GM23338 (cell line): ENCODE results near the gene SEC63. TPM values are rescaled to one million over a fixed set of nuclear protein-coding genes. Genes with fewer than 3 reads are reported as not detected.

ENCODE experiments used
- ATAC-seq: fragments of 200-7000 bp; cut with Tn5 transposase; 3 replicates; pipeline ENCODE4 v1.9.1; 2020
- DNase-seq: peaks from one replicate; pipeline ENCODE4 v3.0.0-alpha.2; 2015; ENCODE audit warnings: low spot score
- H2AFZ ChIP-seq: fragments of 200-600 bp; sonication (generic); 2 replicates; pipeline ENCODE4 v1.8.0; 2016; ENCODE audit warnings: antibody characterized with exemption, mild to moderate bottlenecking, moderate library complexity
- H3F3A ChIP-seq: fragments of 200-600 bp; sonication (generic); replicated peaks from 2 replicates; pipeline ENCODE4 v1.8.0; 2017; ENCODE audit warnings: antibody characterized with exemption, mixed run types, low read depth
- H3K27ac ChIP-seq: fragments of 200-600 bp; sonication (generic); 2 replicates; pipeline ENCODE4 v1.6.1; 2016; ENCODE audit warnings: low read depth
- H3K27me3 ChIP-seq: fragments of 200-600 bp; sonication (generic); 2 replicates; pipeline ENCODE4 v1.8.0; 2016; ENCODE audit warnings: mild to moderate bottlenecking, mixed run types, moderate library complexity; ENCODE audit not compliant: insufficient read depth
- H3K36me3 ChIP-seq: fragments of 200-600 bp; sonication (generic); 2 replicates; pipeline ENCODE4 v1.8.0; 2016; ENCODE audit warnings: mild to moderate bottlenecking; ENCODE audit not compliant: insufficient read depth
- H3K4me1 ChIP-seq: fragments of 200-600 bp; sonication (generic); 2 replicates; pipeline ENCODE4 v1.8.0; 2016; ENCODE audit warnings: mild to moderate bottlenecking, moderate library complexity; ENCODE audit not compliant: insufficient read depth
- H3K4me2 ChIP-seq: fragments of 200-600 bp; sonication (generic); 2 replicates; pipeline ENCODE4 v1.7.1; 2017; ENCODE audit warnings: mixed run types
- H3K4me3 ChIP-seq: fragments of 200-600 bp; sonication (generic); 2 replicates; pipeline ENCODE4 v1.6.1; 2016; ENCODE audit warnings: mixed run types
- H3K79me2 ChIP-seq: fragments of 200-600 bp; sonication (generic); replicated peaks from 2 replicates; pipeline ENCODE4 v1.8.0; 2017; ENCODE audit warnings: mild to moderate bottlenecking; ENCODE audit not compliant: insufficient read depth
- H3K9me2 ChIP-seq: fragments of 200-600 bp; sonication (generic); 2 replicates; pipeline ENCODE4 v1.8.0; 2017; ENCODE audit not compliant: insufficient read depth
- H4K20me1 ChIP-seq: fragments of 200-600 bp; sonication (generic); replicated peaks from 2 replicates; pipeline ENCODE4 v1.8.0; 2017; ENCODE audit warnings: mild to moderate bottlenecking; ENCODE audit not compliant: insufficient read depth
- H3K27ac Mint-ChIP-seq: 2 replicates; pipeline ENCODE4 v1.8.0; 2020; ENCODE audit warnings: inconsistent platforms, mild to moderate bottlenecking, moderate library complexity, mixed read lengths
- H3K27me3 Mint-ChIP-seq: 3 replicates; pipeline ENCODE4 v1.8.0; 2022; ENCODE audit warnings: low read depth, mild to moderate bottlenecking, moderate library complexity, mixed read lengths, inconsistent platforms; ENCODE audit not compliant: insufficient read depth, poor library complexity
- H3K36me3 Mint-ChIP-seq: 3 replicates; pipeline ENCODE4 v1.8.0; 2021; ENCODE audit warnings: low read depth, mild to moderate bottlenecking, inconsistent platforms, moderate library complexity, mixed read lengths
- H3K4me1 Mint-ChIP-seq: 3 replicates; pipeline ENCODE4 v1.8.0; 2020; ENCODE audit warnings: mild to moderate bottlenecking, inconsistent platforms, mixed read lengths
- H3K4me3 Mint-ChIP-seq: 3 replicates; pipeline ENCODE4 v1.8.0; 2021; ENCODE audit warnings: moderate library complexity, mild to moderate bottlenecking, inconsistent platforms, mixed read lengths
- H3K9me3 Mint-ChIP-seq: 3 replicates; pipeline ENCODE4 v1.8.0; 2020; ENCODE audit warnings: moderate library complexity, mild to moderate bottlenecking, inconsistent platforms, mixed read lengths
- CREB1 ChIP-seq: fragments of 250-450 bp; sonication (Bioruptor Pico); IDR thresholded peaks from 2 replicates; pipeline ENCODE4 v1.5.0; 2020; ENCODE audit warnings: low read depth, mild to moderate bottlenecking, moderate library complexity
- EZH2 ChIP-seq: fragments of 200-600 bp; sonication (generic); IDR thresholded peaks from one replicate; pipeline ENCODE4 v1.8.0; 2017; ENCODE audit warnings: antibody characterized with exemption, mild to moderate bottlenecking, low read depth; ENCODE audit not compliant: unreplicated experiment
- EZH2phosphoT487 ChIP-seq: fragments of 200-600 bp; sonication (generic); IDR thresholded peaks from one replicate; pipeline ENCODE4 v1.8.1; 2018; ENCODE audit warnings: antibody characterized with exemption; ENCODE audit not compliant: unreplicated experiment
- JUNB ChIP-seq: IDR thresholded peaks from one replicate; pipeline ENCODE4 v1.6.1; 2016; ENCODE audit warnings: antibody characterized with exemption; ENCODE audit not compliant: unreplicated experiment
- NANOG ChIP-seq: IDR thresholded peaks from 2 replicates; pipeline ENCODE4 v1.6.1; 2016; ENCODE audit warnings: antibody characterized with exemption, borderline replicate concordance
- POLR2AphosphoS5 ChIP-seq: IDR thresholded peaks from 2 replicates; pipeline ENCODE4 v1.6.1; 2016; ENCODE audit warnings: antibody characterized with exemption, low read depth
- STAT1 ChIP-seq: IDR thresholded peaks from one replicate; pipeline ENCODE4 v1.6.1; 2016; ENCODE audit warnings: antibody characterized with exemption; ENCODE audit not compliant: unreplicated experiment
- ZNF114 ChIP-seq: fragments of 250-450 bp; sonication (Bioruptor Pico); IDR thresholded peaks from 2 replicates; pipeline ENCODE4 v1.5.0; 2020; ENCODE audit warnings: mild to moderate bottlenecking, moderate library complexity
- ZNF331 ChIP-seq: fragments of 250-450 bp; sonication (Bioruptor Pico); IDR thresholded peaks from 2 replicates; pipeline ENCODE4 v1.5.0; 2020; ENCODE audit warnings: low read depth, mild to moderate bottlenecking, moderate library complexity
- polyA plus RNA-seq: library from polyadenylated mRNA; unstranded; fragments of >200 nt; fragmentation: Nextera tagmentation; extraction: Ambion mirVana; gene quantifications from 2 replicates; pipeline ENCODE4 v1.2.1, GENCODE V29; 2016
- total RNA-seq: library from RNA; depleted of rRNA; stranded (reverse); fragments of >200 nt; shearing (Covaris generic); gene quantifications from 2 replicates; pipeline ENCODE4 v1.2.3, GENCODE V29; 2014
- TF ChIP-seq, protein P1 (sequence below), 2 experiments: fragments of 200-600 bp in 1 of 2; sonication (generic) in 1 of 2; conservative IDR thresholded peaks; 2 replicates each; pipeline versions ENCODE4 v1.5.1 to v1.6.1; 2016 to 2017; ENCODE audit warnings: antibody characterized with exemption in 2 of 2, low read depth in 2 of 2, mild to moderate bottlenecking in 2 of 2, moderate library complexity in 1 of 2
- TF ChIP-seq, protein P2 (sequence below): IDR thresholded peaks from 2 replicates; pipeline ENCODE4 v1.6.1; 2016; ENCODE audit warnings: antibody characterized with exemption
- TF ChIP-seq, protein P3 (sequence below): fragments of 250-450 bp; sonication (Bioruptor Pico); IDR thresholded peaks from 2 replicates; pipeline ENCODE4 v1.5.0; 2020; ENCODE audit warnings: mild to moderate bottlenecking, moderate library complexity
- TF ChIP-seq, protein P4 (sequence below): IDR thresholded peaks from one replicate; pipeline ENCODE4 v1.6.1; 2018; ENCODE audit warnings: antibody characterized with exemption; ENCODE audit not compliant: unreplicated experiment

SEC63 gene
- total and polyA plus RNA-seq, 2 experiments from 2014 or later = 48.2 to 124 TPM

DNA sequence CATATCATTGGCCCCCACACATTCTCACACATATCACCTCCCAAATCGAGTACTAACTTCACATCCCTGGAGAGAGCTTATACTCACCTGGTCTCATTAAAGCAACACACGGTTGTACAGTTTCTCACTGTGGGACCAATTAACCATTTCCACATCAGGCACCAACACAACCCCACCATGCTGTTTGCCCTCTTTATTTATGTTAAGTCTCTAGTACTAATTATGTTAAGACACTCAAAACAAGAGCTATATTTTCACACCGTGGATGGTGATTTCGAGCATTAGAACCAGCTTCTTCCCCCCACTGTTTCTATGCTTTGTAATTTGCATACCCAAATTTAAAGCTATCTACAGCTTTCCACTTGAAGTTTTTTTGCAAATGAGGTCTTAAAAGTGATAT is 140.2 kb downstream of the SEC63 start:
- no peaks in the 10 kb centered on the region for H3K27me3 ChIP-seq
- H3F3A ChIP-seq = no peaks in the 10 kb centered on the region
- Mint-ChIP-seq H3K9me3 (no peaks in the 10 kb centered on the region), H3K4me1 (peaks cover 21% of the 10 kb centered on the region), H3K27ac (no peak overlapping the region), H3K27me3 (peaks cover 5% of the 10 kb centered on the region), H3K4me3 (no peak overlapping the region), H3K36me3 (no peaks in the 10 kb centered on the region)
- H4K20me1 ChIP-seq = no peaks in the 10 kb centered on the region
- H2AFZ ChIP-seq = no peak overlapping the region; the same call in 1 of the 2 replicates
- no peaks in the 10 kb centered on the region; the same call in 1 of the 2 replicates for H3K4me1 ChIP-seq
- no peaks in the 10 kb centered on the region for H3K36me3 ChIP-seq
- H3K9me2 ChIP-seq = no peaks in the 10 kb centered on the region
- ATAC-seq (no peak), DNase-seq (no peak)
- no peaks in the 10 kb centered on the region for H3K79me2 ChIP-seq
- H3K4me2 ChIP-seq = no peak overlapping the region
- no peak overlapping the region for H3K4me3 ChIP-seq
- TF ChIP-seq, protein P1, sequence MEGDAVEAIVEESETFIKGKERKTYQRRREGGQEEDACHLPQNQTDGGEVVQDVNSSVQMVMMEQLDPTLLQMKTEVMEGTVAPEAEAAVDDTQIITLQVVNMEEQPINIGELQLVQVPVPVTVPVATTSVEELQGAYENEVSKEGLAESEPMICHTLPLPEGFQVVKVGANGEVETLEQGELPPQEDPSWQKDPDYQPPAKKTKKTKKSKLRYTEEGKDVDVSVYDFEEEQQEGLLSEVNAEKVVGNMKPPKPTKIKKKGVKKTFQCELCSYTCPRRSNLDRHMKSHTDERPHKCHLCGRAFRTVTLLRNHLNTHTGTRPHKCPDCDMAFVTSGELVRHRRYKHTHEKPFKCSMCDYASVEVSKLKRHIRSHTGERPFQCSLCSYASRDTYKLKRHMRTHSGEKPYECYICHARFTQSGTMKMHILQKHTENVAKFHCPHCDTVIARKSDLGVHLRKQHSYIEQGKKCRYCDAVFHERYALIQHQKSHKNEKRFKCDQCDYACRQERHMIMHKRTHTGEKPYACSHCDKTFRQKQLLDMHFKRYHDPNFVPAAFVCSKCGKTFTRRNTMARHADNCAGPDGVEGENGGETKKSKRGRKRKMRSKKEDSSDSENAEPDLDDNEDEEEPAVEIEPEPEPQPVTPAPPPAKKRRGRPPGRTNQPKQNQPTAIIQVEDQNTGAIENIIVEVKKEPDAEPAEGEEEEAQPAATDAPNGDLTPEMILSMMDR (conservative IDR thresholded peaks at IDR 0.05; ENCODE audit: low read depth in 2 of 2) = no peak
- TF ChIP-seq CREB1 (CRISPR knock-in tag) (no peak), NANOG (no peak), POLR2AphosphoS5 (no peak), JUNB (no peak), STAT1 (no peak), EZH2phosphoT487 (no peak), ZNF114 (CRISPR knock-in tag) (no peak), ZNF331 (no peak), EZH2 (no peak)
- TF ChIP-seq, protein P2, sequence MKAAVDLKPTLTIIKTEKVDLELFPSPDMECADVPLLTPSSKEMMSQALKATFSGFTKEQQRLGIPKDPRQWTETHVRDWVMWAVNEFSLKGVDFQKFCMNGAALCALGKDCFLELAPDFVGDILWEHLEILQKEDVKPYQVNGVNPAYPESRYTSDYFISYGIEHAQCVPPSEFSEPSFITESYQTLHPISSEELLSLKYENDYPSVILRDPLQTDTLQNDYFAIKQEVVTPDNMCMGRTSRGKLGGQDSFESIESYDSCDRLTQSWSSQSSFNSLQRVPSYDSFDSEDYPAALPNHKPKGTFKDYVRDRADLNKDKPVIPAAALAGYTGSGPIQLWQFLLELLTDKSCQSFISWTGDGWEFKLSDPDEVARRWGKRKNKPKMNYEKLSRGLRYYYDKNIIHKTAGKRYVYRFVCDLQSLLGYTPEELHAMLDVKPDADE = no peak
- TF ChIP-seq, protein P3, sequence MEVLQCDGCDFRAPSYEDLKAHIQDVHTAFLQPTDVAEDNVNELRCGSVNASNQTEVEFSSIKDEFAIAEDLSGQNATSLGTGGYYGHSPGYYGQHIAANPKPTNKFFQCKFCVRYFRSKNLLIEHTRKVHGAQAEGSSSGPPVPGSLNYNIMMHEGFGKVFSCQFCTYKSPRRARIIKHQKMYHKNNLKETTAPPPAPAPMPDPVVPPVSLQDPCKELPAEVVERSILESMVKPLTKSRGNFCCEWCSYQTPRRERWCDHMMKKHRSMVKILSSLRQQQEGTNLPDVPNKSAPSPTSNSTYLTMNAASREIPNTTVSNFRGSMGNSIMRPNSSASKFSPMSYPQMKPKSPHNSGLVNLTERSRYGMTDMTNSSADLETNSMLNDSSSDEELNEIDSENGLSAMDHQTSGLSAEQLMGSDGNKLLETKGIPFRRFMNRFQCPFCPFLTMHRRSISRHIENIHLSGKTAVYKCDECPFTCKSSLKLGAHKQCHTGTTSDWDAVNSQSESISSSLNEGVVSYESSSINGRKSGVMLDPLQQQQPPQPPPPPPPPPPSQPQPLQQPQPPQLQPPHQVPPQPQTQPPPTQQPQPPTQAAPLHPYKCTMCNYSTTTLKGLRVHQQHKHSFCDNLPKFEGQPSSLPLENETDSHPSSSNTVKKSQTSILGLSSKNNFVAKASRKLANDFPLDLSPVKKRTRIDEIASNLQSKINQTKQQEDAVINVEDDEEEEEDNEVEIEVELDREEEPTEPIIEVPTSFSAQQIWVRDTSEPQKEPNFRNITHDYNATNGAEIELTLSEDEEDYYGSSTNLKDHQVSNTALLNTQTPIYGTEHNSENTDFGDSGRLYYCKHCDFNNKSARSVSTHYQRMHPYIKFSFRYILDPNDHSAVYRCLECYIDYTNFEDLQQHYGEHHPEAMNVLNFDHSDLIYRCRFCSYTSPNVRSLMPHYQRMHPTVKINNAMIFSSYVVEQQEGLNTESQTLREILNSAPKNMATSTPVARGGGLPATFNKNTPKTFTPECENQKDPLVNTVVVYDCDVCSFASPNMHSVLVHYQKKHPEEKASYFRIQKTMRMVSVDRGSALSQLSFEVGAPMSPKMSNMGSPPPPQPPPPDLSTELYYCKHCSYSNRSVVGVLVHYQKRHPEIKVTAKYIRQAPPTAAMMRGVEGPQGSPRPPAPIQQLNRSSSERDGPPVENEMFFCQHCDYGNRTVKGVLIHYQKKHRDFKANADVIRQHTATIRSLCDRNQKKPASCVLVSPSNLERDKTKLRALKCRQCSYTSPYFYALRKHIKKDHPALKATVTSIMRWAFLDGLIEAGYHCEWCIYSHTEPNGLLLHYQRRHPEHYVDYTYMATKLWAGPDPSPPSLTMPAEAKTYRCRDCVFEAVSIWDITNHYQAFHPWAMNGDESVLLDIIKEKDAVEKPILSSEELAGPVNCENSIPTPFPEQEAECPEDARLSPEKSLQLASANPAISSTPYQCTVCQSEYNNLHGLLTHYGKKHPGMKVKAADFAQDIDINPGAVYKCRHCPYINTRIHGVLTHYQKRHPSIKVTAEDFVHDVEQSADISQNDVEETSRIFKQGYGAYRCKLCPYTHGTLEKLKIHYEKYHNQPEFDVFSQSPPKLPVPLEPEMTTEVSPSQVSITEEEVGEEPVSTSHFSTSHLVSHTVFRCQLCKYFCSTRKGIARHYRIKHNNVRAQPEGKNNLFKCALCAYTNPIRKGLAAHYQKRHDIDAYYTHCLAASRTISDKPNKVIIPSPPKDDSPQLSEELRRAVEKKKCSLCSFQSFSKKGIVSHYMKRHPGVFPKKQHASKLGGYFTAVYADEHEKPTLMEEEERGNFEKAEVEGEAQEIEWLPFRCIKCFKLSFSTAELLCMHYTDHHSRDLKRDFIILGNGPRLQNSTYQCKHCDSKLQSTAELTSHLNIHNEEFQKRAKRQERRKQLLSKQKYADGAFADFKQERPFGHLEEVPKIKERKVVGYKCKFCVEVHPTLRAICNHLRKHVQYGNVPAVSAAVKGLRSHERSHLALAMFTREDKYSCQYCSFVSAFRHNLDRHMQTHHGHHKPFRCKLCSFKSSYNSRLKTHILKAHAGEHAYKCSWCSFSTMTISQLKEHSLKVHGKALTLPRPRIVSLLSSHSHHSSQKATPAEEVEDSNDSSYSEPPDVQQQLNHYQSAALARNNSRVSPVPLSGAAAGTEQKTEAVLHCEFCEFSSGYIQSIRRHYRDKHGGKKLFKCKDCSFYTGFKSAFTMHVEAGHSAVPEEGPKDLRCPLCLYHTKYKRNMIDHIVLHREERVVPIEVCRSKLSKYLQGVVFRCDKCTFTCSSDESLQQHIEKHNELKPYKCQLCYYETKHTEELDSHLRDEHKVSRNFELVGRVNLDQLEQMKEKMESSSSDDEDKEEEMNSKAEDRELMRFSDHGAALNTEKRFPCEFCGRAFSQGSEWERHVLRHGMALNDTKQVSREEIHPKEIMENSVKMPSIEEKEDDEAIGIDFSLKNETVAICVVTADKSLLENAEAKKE (CRISPR knock-in tag) = no peak
- TF ChIP-seq, protein P4, sequence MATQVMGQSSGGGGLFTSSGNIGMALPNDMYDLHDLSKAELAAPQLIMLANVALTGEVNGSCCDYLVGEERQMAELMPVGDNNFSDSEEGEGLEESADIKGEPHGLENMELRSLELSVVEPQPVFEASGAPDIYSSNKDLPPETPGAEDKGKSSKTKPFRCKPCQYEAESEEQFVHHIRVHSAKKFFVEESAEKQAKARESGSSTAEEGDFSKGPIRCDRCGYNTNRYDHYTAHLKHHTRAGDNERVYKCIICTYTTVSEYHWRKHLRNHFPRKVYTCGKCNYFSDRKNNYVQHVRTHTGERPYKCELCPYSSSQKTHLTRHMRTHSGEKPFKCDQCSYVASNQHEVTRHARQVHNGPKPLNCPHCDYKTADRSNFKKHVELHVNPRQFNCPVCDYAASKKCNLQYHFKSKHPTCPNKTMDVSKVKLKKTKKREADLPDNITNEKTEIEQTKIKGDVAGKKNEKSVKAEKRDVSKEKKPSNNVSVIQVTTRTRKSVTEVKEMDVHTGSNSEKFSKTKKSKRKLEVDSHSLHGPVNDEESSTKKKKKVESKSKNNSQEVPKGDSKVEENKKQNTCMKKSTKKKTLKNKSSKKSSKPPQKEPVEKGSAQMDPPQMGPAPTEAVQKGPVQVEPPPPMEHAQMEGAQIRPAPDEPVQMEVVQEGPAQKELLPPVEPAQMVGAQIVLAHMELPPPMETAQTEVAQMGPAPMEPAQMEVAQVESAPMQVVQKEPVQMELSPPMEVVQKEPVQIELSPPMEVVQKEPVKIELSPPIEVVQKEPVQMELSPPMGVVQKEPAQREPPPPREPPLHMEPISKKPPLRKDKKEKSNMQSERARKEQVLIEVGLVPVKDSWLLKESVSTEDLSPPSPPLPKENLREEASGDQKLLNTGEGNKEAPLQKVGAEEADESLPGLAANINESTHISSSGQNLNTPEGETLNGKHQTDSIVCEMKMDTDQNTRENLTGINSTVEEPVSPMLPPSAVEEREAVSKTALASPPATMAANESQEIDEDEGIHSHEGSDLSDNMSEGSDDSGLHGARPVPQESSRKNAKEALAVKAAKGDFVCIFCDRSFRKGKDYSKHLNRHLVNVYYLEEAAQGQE = no peak
- H3K27ac ChIP-seq = no peak overlapping the region
